GM12878 (cell line): ENCODE measurements around the gene SLC25A42. TPM values are rescaled to one million over a fixed set of nuclear protein-coding genes. Genes with fewer than 3 reads are reported as not detected.

ENCODE experiments used
- ATAC-seq: fragments of 200-7000 bp; cut with Tn5 transposase; 3 replicates; pipeline ENCODE4 v1.9.1; 2020; ENCODE audit warnings: mild to moderate bottlenecking, moderate library complexity
- BruUV-seq: library from RNA; stranded (reverse); fragments of 400-500 nt; replicated peaks from 2 replicates; lab custom pipeline; 2021; lab: Mats Ljungman, UMichigan
- CTCF ChIA-PET: fragments of 300-600 bp; sonication (Branson Sonifier 250); formaldehyde crosslinking; extraction: SDS; loops from one replicate; lab custom pipeline; 2021; ENCODE audit warnings: inconsistent platforms; lab: Yijun Ruan, JAX
- POLR2A ChIA-PET: fragments of 350-600 bp; formaldehyde crosslinking; extraction: SDS; loops from one replicate; lab custom pipeline; 2021; ENCODE audit warnings: inconsistent platforms; lab: Charles Lee
- RAD21 ChIA-PET: fragments of 300-600 bp; sonication (Branson Sonifier 250); formaldehyde crosslinking; loops from one replicate; lab custom pipeline; 2023; ENCODE audit warnings: antibody characterized with exemption; ENCODE audit not compliant: unreplicated experiment; lab: Charles Lee
- SMC1A ChIA-PET: fragments of 300-600 bp; sonication (Branson Sonifier 250); formaldehyde crosslinking; loops from one replicate; lab custom pipeline; 2023; ENCODE audit not compliant: unreplicated experiment, uncharacterized antibody; lab: Charles Lee
- DNase-seq: peaks from one replicate; pipeline ENCODE4 v3.0.0-alpha.2; 2011; ENCODE audit warnings: low read depth, low spot score
- FAIRE-seq: peaks from 3 replicates; lab custom pipeline; 2011; peaks lifted over from hg19 to GRCh38; lab: Jason Lieb, UNC
- H2AFZ ChIP-seq: 2 replicates; pipeline ENCODE4 v1.6.0; 2011; ENCODE audit warnings: low read depth, low read length, control low read depth; ENCODE audit not compliant: control insufficient read depth
- H3K27ac ChIP-seq: 2 replicates; pipeline ENCODE4 v1.5.1; 2011; ENCODE audit warnings: control low read depth; ENCODE audit not compliant: control insufficient read depth, insufficient read depth
- H3K27me3 ChIP-seq, 2 experiments: replicated peaks in 1 of 2; 2 replicates each; pipeline versions ENCODE4 v1.6.0 to v1.6.1; 2011; ENCODE audit warnings: low read length in 1 of 2; ENCODE audit not compliant: control insufficient read depth in 2 of 2, insufficient read depth in 2 of 2
- H3K36me3 ChIP-seq, 2 experiments: 2 replicates each; pipeline ENCODE4 v1.5.1; 2011; ENCODE audit warnings: low read length in 1 of 2; ENCODE audit not compliant: control insufficient read depth in 2 of 2, insufficient read depth in 2 of 2
- H3K4me1 ChIP-seq: 2 replicates; pipeline ENCODE4 v1.6.1; 2011; ENCODE audit warnings: mild to moderate bottlenecking, low read length, moderate library complexity, mixed read lengths; ENCODE audit not compliant: control insufficient read depth, insufficient read depth
- H3K4me2 ChIP-seq: 2 replicates; pipeline ENCODE4 v1.6.0; 2011; ENCODE audit warnings: control low read depth; ENCODE audit not compliant: control insufficient read depth, insufficient read depth
- H3K4me3 ChIP-seq: fragments of 200-600 bp; sonication (generic); 2 replicates; pipeline ENCODE4 v1.5.1; 2016
- H3K79me2 ChIP-seq: 2 replicates; pipeline ENCODE4 v1.6.0; 2011; ENCODE audit warnings: low read length; ENCODE audit not compliant: control insufficient read depth, insufficient read depth
- H3K9ac ChIP-seq: 2 replicates; pipeline ENCODE4 v1.8.0; 2011; ENCODE audit warnings: low read length, control low read depth, mixed read lengths; ENCODE audit not compliant: control insufficient read depth, insufficient read depth
- H3K9me3 ChIP-seq: replicated peaks from 3 replicates; pipeline ENCODE4 v1.5.1; 2011; ENCODE audit warnings: mild to moderate bottlenecking, low read length; ENCODE audit not compliant: control insufficient read depth, insufficient read depth
- H4K20me1 ChIP-seq: 2 replicates; pipeline ENCODE4 v1.6.0; 2011; ENCODE audit not compliant: control insufficient read depth, insufficient read depth
- CHD2 ChIP-seq: IDR thresholded peaks from 2 replicates; pipeline ENCODE4 v1.6.1; 2011; ENCODE audit warnings: low read depth, low read length, improper control_type of control experiment, borderline replicate concordance
- CREM ChIP-seq: IDR thresholded peaks from 2 replicates; pipeline ENCODE4 v1.6.1; 2014; ENCODE audit warnings: antibody characterized with exemption, low read depth
- DPF2 ChIP-seq: fragments of 450-650 bp; IDR thresholded peaks from 2 replicates; pipeline ENCODE4 v1.6.1; 2017; ENCODE audit warnings: mild to moderate bottlenecking
- ETV6 ChIP-seq, 2 experiments: fragments of 450-650 bp in 1 of 2; IDR thresholded peaks in 1 of 2; conservative IDR thresholded peaks in 1 of 2; 2 replicates each; pipeline ENCODE4 v1.6.1; 2014; ENCODE audit warnings: antibody characterized with exemption in 1 of 2, borderline replicate concordance in 1 of 2, low read depth in 1 of 2, mild to moderate bottlenecking in 1 of 2, moderate library complexity in 1 of 2
- EZH2 ChIP-seq: IDR thresholded peaks from 2 replicates; pipeline ENCODE4 v1.6.1; 2012; ENCODE audit warnings: low read depth, mild to moderate bottlenecking, control low read depth, inconsistent platforms, low read length, borderline replicate concordance; ENCODE audit not compliant: control insufficient read depth
- MEF2B ChIP-seq: fragments of 450-650 bp; IDR thresholded peaks from 2 replicates; pipeline ENCODE4 v1.6.1; 2018; ENCODE audit warnings: mild to moderate bottlenecking, moderate library complexity; ENCODE audit not compliant: partially characterized antibody, poor library complexity, severe bottlenecking
- MYB ChIP-seq: fragments of 150-350 bp; IDR thresholded peaks from 2 replicates; pipeline ENCODE4 v1.6.1; 2014; ENCODE audit warnings: mild to moderate bottlenecking, low read depth, low read length, borderline replicate concordance
- NFYA ChIP-seq: IDR thresholded peaks from 2 replicates; pipeline ENCODE4 v1.6.1; 2011; ENCODE audit warnings: low read depth, mild to moderate bottlenecking, low read length, improper control_type of control experiment, borderline replicate concordance
- RELA ChIP-seq: fragments of 450-650 bp; IDR thresholded peaks from 2 replicates; pipeline ENCODE4 v1.8.0; 2014; ENCODE audit warnings: borderline replicate concordance; ENCODE audit not compliant: partially characterized antibody
- SRF ChIP-seq, 2 experiments: IDR thresholded peaks; 2 replicates each; pipeline ENCODE4 v1.6.1; 2011; ENCODE audit warnings: low read depth in 2 of 2, low read length in 2 of 2, mild to moderate bottlenecking in 1 of 2, moderate library complexity in 1 of 2
- SUPT20H ChIP-seq: IDR thresholded peaks from 2 replicates; pipeline ENCODE4 v1.6.1; 2011; ENCODE audit warnings: low read depth, mild to moderate bottlenecking, low read length, moderate library complexity, borderline replicate concordance; ENCODE audit not compliant: control insufficient read depth
- ZNF274 ChIP-seq: IDR thresholded peaks from one replicate; pipeline ENCODE4 v1.8.0; 2011; ENCODE audit not compliant: insufficient read length, insufficient read depth
- ZNF384 ChIP-seq: IDR thresholded peaks from 2 replicates; pipeline ENCODE4 v1.6.1; 2012; ENCODE audit warnings: low read depth, mild to moderate bottlenecking, low read length, improper control_type of control experiment, borderline replicate concordance
- WGBS: methylation state at CpG from one replicate; pipeline ENCODE4 v1.1.6; 2016; ENCODE audit warnings: low lambda C conversion rate; ENCODE audit not compliant: insufficient replicate concordance, insufficient coverage; ENCODE audit errors: missing lambda C conversion rate; 5-methylcytosine and 5-hydroxymethylcytosine counted together
- in situ Hi-C: fragments of 300-500 bp; cut with MboI; formaldehyde crosslinking; loops from 9 replicates; pipeline ENCODE4 v1.14.3; 2018; ENCODE audit warnings: mixed read lengths
- intact Hi-C: fragments of 100-400 bp; cut with micrococcal nuclease; formaldehyde crosslinking; loops from one replicate; pipeline ENCODE4 v1.14.2; 2022; ENCODE audit not compliant: unreplicated experiment
- polyA plus RNA-seq, 11 experiments: library from polyadenylated mRNA; depleted of rRNA in 4 of 11; unstranded in 6 of 11; stranded (reverse) in 5 of 11; fragments of >200 nt; fragmentation: Nextera tagmentation in 4 of 11; fragmentation: Illumina TruSeq in 1 of 11; extraction: Ambion mirVana in 4 of 11; extraction: Trizol in 1 of 11; gene quantifications; 1 replicate in 1 of 11; 2 replicates in 10 of 11; pipeline versions ENCODE4 v1.2.1 to v1.2.3, GENCODE V29; 2011 to 2016; ENCODE audit warnings: inconsistent platforms in 2 of 11, missing spikeins in 2 of 11, low read depth in 1 of 11
- total RNA-seq, 4 experiments: library from RNA; depleted of rRNA in 3 of 4; stranded (reverse); fragments of >200 nt in 3 of 4; fragmentation: Illumina TruSeq in 1 of 4; extraction: Trizol in 1 of 4; gene quantifications; 2 replicates each; pipeline versions ENCODE4 v1.2.1 to v1.2.3, GENCODE V29; 2013 to 2021

The SLC25A42 gene
- total and polyA plus RNA-seq, 10 of the 15 experiments (the other 5 are each of a cell fraction or from before 2014, with no cell fraction given), result 0.24 to 19.2 (median 9.6) TPM

- WGBS, result 90% methylated on average over 15 of the region's 15 CpGs
- FAIRE-seq, result no peak
- no peak for DNase-seq
- H3K79me2 ChIP-seq, result no peaks in the 10 kb centered on the region
- ChIA-PET RAD21 (interaction anchor here (0.8 kb wide), 1 partner anchor 61 kb away, joined by 4 read pairs; no protein-coding TSS in a partner anchor), CTCF (interaction anchor here (0.7 to 3.7 kb wide), 13 partner anchors 13 to 289 kb away, joined by 3 to 24 read pairs (median 3); no protein-coding TSS in a partner anchor), POLR2A (no interaction called here), SMC1A (interaction anchor here (0.6 to 1.0 kb wide), 2 partner anchors 85 to 120 kb away, joined by 3 to 4 read pairs; no protein-coding TSS in a partner anchor)
- no peak overlapping the region for H3K4me2 ChIP-seq
- H3K9me3 ChIP-seq, result no peaks in the 10 kb centered on the region
- no peaks in the 10 kb centered on the region for H3K4me1 ChIP-seq
- H3K4me3 ChIP-seq, result no peak overlapping the region
- in situ Hi-C loops (no loop called here), intact Hi-C loops (loop anchor here (5.0 kb wide), 1 partner anchor 58 kb away; no protein-coding TSS in a partner anchor)
- no peak overlapping the region for H2AFZ ChIP-seq
- peaks cover 29 to 43% of the 10 kb centered on the region in 2 experiments for H3K36me3 ChIP-seq
- ATAC-seq, result no peak
- no TSS peak for BruUV-seq
- H3K27ac ChIP-seq, result no peak overlapping the region
- H4K20me1 ChIP-seq, result no peaks in the 10 kb centered on the region; the same call in 1 of the 2 replicates
- TF ChIP-seq EZH2 (no peak), SRF (IDR thresholded peaks at IDR 0.05; ENCODE audit: low read depth in 2 of 2, low read length in 2 of 2) (no peak), NFYA (no peak), ZNF274 (no peak), CREM (no peak)
- H3K27me3 ChIP-seq, result no peaks in the 10 kb centered on the region
- no peak overlapping the region for H3K9ac ChIP-seq
Observed at GRCh38 chr19:19054315-19054938, 9.4 kb upstream of the SLC25A42 start.

GRCh38 chr19:19054939-19055440 is 8.8 kb upstream of the SLC25A42 start:
- intact Hi-C loops (loop anchor here (5.0 kb wide), 1 partner anchor 57 kb away; no protein-coding TSS in a partner anchor), in situ Hi-C loops (loop anchor here (5.0 kb wide), 1 partner anchor 87 kb away; no protein-coding TSS in a partner anchor)
- CTCF ChIA-PET, result interaction anchor here (1.1 to 3.7 kb wide), 6 partner anchors 34 to 288 kb away, joined by 3 to 24 read pairs (median 6); no protein-coding TSS in a partner anchor
- Histone ChIP-seq H3K36me3 (peaks cover 30 to 43% of the 10 kb centered on the region in 2 experiments), H3K4me1 (no peaks in the 10 kb centered on the region), H2AFZ (no peak overlapping the region), H3K9me3 (no peaks in the 10 kb centered on the region), H3K9ac (no peak overlapping the region), H3K4me2 (no peak overlapping the region), H3K27ac (no peak overlapping the region), H4K20me1 (no peaks in the 10 kb centered on the region; the same call in 1 of the 2 replicates), H3K4me3 (no peak overlapping the region), H3K27me3 (no peaks in the 10 kb centered on the region), H3K79me2 (no peaks in the 10 kb centered on the region)
- no peak for TF ChIP-seq ZNF384
- TF ChIP-seq CHD2, result no peak
- TF ChIP-seq DPF2, result no peak
- no peak for TF ChIP-seq RELA
- no peak for TF ChIP-seq SUPT20H
- no peak for TF ChIP-seq ETV6 (conservative IDR thresholded peaks at IDR 0.05 in 1 of 2, IDR thresholded peaks at IDR 0.05 in 1 of 2; ENCODE audit: borderline replicate concordance in 1 of 2, low read depth in 1 of 2)
- TF ChIP-seq MYB, result no peak
- TF ChIP-seq MEF2B, result no peak
- WGBS, result 92% methylated on average over 19 of the region's 19 CpGs
- no peak for DNase-seq
- no TSS peak for BruUV-seq
- SMC1A ChIA-PET, result no interaction called here
- no peak for FAIRE-seq
- RAD21 ChIA-PET, result no interaction called here
- POLR2A ChIA-PET, result no interaction called here
- no peak for ATAC-seq
